NCI-H1694 (cell line): Measurements from ENCODE around the gene TULP4.
"Not testable (repeated sequence)": the region's sequence is repeated elsewhere in the genome, so short reads cannot be mapped to it uniquely, and the experiment has no call there.

Experiments
- DNase-seq: peaks from one replicate; lab custom pipeline; 2025; lab: John Stamatoyannopoulos, UW

Gene TULP4

GRCh38 chr6:158531970-158532369 lies 219.7 kb downstream of the TULP4 start:
- DNase-seq, result no peak

- peak; percentile 11 for DNase-seq
Observed at GRCh38 chr6:158536084-158536890, 224.0 kb downstream of the TULP4 start.

GRCh38 chr6:158536891-158537798 lies 224.9 kb downstream of the TULP4 start:
- peak; percentile 36 for DNase-seq

- DNase-seq, result no peak
Observed at GRCh38 chr6:158538741-158539140, 226.5 kb downstream of the TULP4 start.

GRCh38 chr6:158539413-158539812 lies 227.1 kb downstream of the TULP4 start:
- DNase-seq, result peak; percentile 20

DNA sequence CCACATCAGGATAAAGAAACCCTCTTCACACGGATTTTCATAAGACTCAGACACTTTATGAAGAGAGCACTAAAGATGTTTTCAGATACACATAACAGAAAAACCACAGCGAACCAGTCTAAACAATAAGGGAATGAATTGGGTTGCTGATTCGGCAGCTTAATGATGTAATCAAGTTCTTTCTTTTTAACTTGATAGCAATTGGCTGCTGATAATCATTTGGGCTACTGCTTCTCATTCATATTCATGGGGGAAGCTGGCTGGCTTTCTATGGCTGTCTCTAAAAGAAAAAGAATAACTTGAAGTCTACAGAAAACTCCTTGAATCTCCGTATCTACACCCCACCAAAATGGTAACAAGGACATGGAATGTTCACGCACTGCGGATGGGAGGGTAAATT lies 227.6 kb downstream of the TULP4 start:
- DNase-seq, result no peak

DNA sequence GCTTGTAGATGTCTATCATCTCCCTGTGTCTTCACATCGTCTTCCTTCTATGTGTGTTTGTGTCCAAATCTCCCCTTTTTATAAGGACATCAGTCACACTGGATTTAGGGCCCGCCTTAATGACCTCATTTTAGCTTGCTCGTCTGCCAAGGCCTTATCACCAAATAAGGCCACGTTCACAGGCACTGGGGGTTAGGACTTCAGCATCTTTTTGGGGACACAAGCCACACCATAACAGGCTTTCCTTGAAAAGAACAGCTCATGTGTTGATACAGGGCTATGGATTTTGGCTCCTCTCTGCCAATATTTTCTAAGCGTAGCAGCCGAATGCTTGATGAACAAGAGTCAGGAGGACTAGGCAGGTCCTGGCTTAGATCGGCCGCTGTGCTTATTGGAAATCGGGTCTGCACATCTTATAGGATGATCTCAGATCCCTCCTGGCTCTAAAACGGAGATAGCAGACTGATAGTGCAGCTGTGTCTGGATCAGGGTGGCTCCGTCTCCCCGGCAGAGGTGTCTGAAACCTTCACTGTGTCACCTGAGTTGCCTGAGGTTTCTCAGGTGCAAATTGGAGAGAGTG lies 231.4 kb downstream of the TULP4 start:
- DNase-seq, result no peak

DNA sequence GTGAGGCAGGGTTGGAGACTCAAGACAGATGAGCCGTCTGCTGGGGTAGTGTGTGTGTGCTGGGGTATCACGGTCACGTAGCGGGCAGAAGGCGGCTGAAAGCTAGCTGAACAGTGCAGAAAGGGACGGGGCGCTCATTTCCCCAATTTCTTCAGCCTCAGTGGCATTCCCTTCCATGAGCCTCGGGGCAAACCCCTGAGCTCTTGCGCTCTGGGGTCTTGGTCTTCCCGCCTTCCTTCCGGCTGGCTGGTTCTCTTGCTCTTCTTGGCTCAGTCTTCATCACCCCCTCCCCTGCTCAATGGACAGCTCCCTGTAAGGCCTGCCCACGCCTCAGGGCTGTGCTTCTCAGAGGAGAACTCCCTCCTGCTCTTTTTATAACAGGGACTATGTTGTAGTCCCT lies 232.2 kb downstream of the TULP4 start:
- no peak for DNase-seq

GRCh38 chr6:158545043-158545966 lies 233.0 kb downstream of the TULP4 start:
- no peak for DNase-seq

DNA sequence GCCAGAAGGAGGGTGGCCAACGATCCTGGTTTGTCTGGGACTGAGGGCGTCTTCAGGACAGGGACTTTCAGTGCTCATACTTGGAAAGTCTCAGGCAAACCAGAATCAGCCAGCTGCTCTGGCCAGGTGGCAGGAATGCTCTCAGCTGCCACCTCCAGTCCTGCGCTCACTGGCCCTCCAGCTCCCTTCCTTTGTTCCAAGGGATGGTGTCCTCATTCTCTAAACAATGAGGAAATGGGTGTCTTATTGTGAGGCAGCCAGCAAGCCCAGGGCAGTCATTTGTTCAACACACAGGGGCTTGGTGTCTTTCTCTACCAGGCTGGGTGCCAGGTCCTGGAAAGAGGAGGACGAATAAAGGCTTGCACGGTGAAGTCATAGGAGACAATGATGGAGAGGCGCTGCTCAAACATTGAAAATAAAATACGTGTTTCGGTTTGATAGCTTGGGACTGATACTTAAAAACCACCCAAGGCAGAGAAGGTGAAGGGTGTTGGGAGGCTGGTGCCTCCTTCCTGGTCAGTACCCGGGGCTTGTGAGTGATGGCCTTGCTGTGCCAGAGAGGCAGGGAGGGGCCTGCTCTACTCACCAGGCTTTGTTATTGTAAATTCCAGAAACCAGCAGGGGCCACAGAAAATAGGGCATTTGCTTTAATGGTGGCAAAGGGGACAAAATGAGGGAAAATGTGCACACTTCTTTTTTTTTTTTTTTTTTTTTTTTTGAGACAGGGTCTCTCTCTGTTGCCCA lies 236.3 kb downstream of the TULP4 start:
- no peak for DNase-seq

DNA sequence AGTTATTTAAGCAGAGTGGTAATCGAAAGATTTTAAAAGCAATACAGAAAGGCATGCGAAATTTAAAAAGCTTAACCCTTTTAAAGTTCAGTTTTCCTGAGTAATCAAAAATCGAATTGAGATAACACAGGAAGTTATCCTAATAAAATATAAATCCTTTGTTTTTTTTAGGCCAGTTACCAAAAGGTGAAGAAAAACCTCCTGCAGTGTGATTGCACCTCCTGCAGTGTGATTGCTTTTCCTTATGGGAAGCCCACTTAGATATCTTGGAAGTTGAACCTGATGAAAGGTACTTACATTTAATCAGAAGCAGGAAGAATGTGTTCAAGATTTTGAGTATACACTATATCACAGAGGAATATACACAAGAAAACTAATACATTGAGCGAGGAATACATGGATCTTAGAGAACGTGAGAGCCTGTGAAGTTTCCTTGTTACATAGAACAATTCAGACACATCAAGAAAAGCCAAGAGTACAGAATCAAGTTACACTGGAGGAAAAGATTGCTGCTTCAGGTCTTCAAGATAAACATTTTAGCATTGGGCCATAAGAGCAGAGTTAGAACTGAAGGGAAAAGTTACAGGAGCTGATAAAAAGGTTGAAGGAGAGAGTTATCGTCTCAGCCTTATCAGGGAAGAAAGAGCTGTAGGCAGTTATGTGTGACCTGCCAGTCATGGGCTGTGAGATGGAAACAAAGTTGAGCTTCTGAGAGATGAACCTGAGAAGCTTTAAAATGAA lies 240.0 kb downstream of the TULP4 start:
- no peak for DNase-seq

DNA sequence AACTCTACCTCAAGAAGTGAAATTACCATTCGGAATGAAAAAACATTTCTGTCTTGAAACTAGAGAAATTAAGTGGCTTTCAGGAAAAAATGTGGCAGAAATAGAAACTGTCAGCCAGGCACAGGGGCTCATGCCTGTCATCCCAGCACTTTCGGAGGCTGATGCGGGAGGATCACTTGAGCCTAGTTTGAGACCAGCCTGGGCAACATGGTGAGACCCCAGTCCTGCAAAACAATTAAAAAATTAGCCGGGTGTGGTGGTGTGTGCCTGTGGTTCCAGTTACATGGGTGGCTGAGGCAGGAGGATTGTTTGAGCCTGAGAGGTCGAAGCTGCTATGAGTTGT lies 240.5 kb downstream of the TULP4 start:
- no peak for DNase-seq

GRCh38 chr6:158554611-158555361 lies 242.5 kb downstream of the TULP4 start:
- DNase-seq, result no peak

DNA sequence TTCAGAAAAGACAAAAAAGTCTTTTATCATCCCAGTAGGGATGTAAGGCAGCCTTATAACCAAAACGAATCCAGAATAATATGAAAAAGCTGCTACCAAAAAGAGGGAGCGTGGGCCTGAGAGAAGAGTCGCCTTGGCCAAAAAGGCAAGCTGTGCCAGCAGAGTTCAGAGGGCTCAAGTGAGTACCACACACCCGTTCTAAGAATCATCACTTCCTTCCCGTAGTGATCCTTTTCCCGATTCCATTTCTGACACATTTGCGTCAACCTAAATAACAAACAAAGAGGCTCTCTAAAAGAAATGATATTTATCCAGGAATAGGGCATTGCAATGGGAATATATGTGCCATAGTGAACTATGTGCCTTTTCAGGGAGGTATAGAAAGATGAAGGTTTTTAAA lies 243.8 kb downstream of the TULP4 start:
- DNase-seq, result no peak

- not testable (repeated sequence) for DNase-seq
Observed at GRCh38 chr6:158557110-158557509, 244.8 kb downstream of the TULP4 start.

DNA sequence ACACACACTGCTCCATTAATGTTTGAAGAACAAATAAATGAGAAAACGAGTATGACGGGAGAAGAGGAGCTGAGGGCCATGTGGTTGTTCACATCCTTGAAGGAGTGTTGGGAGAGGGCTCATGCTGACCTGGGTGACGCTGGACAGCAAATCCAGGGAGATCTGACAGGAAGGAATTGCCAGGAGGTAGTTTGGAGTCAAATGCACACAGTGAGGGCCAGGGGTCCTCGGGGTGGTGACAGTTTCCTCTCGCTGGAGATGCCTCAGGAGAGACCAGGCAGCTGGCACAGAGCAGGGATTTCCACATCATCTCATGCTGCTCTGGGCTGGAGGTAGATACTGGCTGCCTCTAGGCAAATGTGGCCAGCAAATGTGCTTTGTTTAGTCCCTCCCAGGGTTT lies 245.7 kb downstream of the TULP4 start:
- no peak for DNase-seq

DNA sequence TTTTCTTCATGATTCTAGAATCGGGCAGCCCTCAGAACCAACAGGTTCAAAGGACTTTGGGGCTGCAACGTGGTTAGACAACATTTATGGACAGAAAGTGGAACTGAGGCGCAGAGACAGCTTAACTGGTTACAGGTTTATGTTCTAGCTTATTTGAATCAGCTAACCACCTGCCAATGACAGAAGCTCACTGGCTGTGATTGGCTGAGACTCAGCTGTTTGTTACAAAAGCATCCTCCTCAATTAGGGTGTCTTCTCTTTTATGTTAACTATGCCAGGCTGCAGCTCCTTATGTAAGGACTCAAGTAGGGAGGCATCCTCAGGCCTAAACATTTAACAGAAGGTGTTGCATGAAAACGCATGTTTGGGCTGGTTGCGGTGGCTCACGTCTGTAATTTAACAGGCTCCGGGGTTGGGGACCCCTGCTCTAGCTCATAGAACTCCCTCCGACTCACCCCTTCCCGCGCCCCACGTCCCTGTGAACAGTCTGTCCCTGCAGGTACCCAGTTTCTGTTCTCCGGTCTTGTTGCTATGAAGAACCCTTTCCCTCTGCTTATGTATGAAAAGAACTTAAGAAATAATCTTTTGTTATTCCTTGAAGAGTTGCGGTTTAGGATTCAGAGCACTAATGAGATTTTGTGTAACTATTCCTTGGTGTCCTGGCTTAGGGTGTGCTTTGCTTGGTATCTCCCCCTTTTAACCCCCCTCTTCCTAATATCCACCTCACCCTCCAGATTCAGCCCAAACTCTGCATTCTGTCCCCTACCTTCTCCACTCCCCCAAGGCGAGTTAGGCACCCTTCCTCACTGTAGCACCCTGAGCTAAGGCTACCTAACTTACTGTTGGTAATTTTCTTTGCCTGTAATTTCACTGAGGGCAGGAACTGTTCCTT lies 246.4 kb downstream of the TULP4 start:
- no peak for DNase-seq

GRCh38 chr6:158559338-158559894 lies 247.2 kb downstream of the TULP4 start:
- DNase-seq, result no peak
